Gastroesophageal sphincter (tissue), 3 donors: ENCODE results near the gene TRIM63.

Experiments used
- CTCF ChIP-seq, 4 experiments: fragments of 200-600 bp in 2 of 4; fragments of 450-650 bp in 2 of 4; sonication (generic) in 1 of 4; IDR thresholded peaks; one replicate each; pipeline ENCODE4 v1.5.1; 2017 to 2019; ENCODE audit warnings: antibody characterized with exemption in 4 of 4, mild to moderate bottlenecking in 2 of 4, moderate library complexity in 2 of 4
- POLR2A ChIP-seq, 2 donors: fragments of 450-650 bp; IDR thresholded peaks; one replicate each; pipeline ENCODE4 v1.6.1; 2017; ENCODE audit warnings: antibody characterized with exemption in 2 of 2, mild to moderate bottlenecking in 2 of 2, moderate library complexity in 1 of 2

- TF ChIP-seq CTCF (IDR thresholded peaks at IDR 0.05) (no peak), POLR2A (IDR thresholded peaks at IDR 0.05) (no peak)
These were observed 60.7 kb downstream of the TRIM63 start for GRCh38 chr1:26006710-26007109.
